ENCODE results near the gene SH2D4B. TPM values are rescaled to one million over a fixed set of nuclear protein-coding genes. Genes with fewer than 3 reads are reported as not detected.

The SH2D4B gene
- polyA plus RNA-seq, 1 experiment, result not detected

- no peak for DNase-seq (ENCODE audit: low read depth)
- CTCF ChIA-PET, result interaction anchor here (1.0 to 1.7 kb wide), 2 partner anchors 12 to 25 kb away, joined by 3 to 6 read pairs; no protein-coding TSS in a partner anchor
- POLR2A ChIA-PET, result no interaction called here
- no peak for TF ChIP-seq CTCF (IDR thresholded peaks at IDR 0.05; ENCODE audit: insufficient read depth, low read depth, low read length)
- no peaks in the 10 kb centered on the region for H3K27me3 ChIP-seq (ENCODE audit: control insufficient read depth, insufficient read depth, low read length)
- H3K36me3 ChIP-seq (ENCODE audit: control insufficient read depth, insufficient read depth, low read length), result no peaks in the 10 kb centered on the region
- H3K4me3 ChIP-seq (ENCODE audit: low read depth, low read length), result no peak overlapping the region
Measured at GRCh38 chr10:80674809-80675208, 137.1 kb downstream of the SH2D4B start.

- H3K36me3 ChIP-seq (ENCODE audit: control insufficient read depth, insufficient read depth, low read length), result no peaks in the 10 kb centered on the region
- ChIA-PET POLR2A (no interaction called here), CTCF (interaction anchor here (1.4 kb wide), 1 partner anchor 19 kb away, joined by 4 read pairs; no protein-coding TSS in a partner anchor)
- no peak overlapping the region for H3K4me3 ChIP-seq (ENCODE audit: low read depth, low read length)
- DNase-seq (ENCODE audit: low read depth), result no peak
- H3K27me3 ChIP-seq (ENCODE audit: control insufficient read depth, insufficient read depth, low read length), result no peaks in the 10 kb centered on the region
- no peak for TF ChIP-seq CTCF (IDR thresholded peaks at IDR 0.05; ENCODE audit: insufficient read depth, low read depth, low read length)
Measured at GRCh38 chr10:80681142-80681541, 143.4 kb downstream of the SH2D4B start.

GRCh38 chr10:80684259-80684658 lies 146.6 kb downstream of the SH2D4B start:
- TF ChIP-seq CTCF (IDR thresholded peaks at IDR 0.05; ENCODE audit: insufficient read depth, low read depth, low read length), result no peak
- H3K36me3 ChIP-seq (ENCODE audit: control insufficient read depth, insufficient read depth, low read length), result no peaks in the 10 kb centered on the region
- ChIA-PET POLR2A (no interaction called here), CTCF (interaction anchor here (0.9 to 2.2 kb wide), 3 partner anchors 15 to 21 kb away, joined by 5 to 10 read pairs (median 5); no protein-coding TSS in a partner anchor)
- no peaks in the 10 kb centered on the region for H3K27me3 ChIP-seq (ENCODE audit: control insufficient read depth, insufficient read depth, low read length)
- DNase-seq (ENCODE audit: low read depth), result no peak
- no peak overlapping the region for H3K4me3 ChIP-seq (ENCODE audit: low read depth, low read length)

- no peak for TF ChIP-seq CTCF (IDR thresholded peaks at IDR 0.05; ENCODE audit: insufficient read depth, low read depth, low read length)
- no peaks in the 10 kb centered on the region for H3K36me3 ChIP-seq (ENCODE audit: control insufficient read depth, insufficient read depth, low read length)
- ChIA-PET CTCF (interaction anchor here (1.2 to 2.2 kb wide), 2 partner anchors 16 to 22 kb away, joined by 5 read pairs; no protein-coding TSS in a partner anchor), POLR2A (no interaction called here)
- H3K27me3 ChIP-seq (ENCODE audit: control insufficient read depth, insufficient read depth, low read length), result no peaks in the 10 kb centered on the region
- H3K4me3 ChIP-seq (ENCODE audit: low read depth, low read length), result no peak overlapping the region
- no peak for DNase-seq (ENCODE audit: low read depth)
Measured at GRCh38 chr10:80685355-80685754, 147.7 kb downstream of the SH2D4B start.

- H3K36me3 ChIP-seq (ENCODE audit: control insufficient read depth, insufficient read depth, low read length), result no peaks in the 10 kb centered on the region
- CTCF ChIA-PET, result interaction anchor here (1.7 kb wide), 1 partner anchor 13 kb away, joined by 6 read pairs; no protein-coding TSS in a partner anchor
- no peak for TF ChIP-seq CTCF (IDR thresholded peaks at IDR 0.05; ENCODE audit: insufficient read depth, low read depth, low read length)
- no peaks in the 10 kb centered on the region for H3K27me3 ChIP-seq (ENCODE audit: control insufficient read depth, insufficient read depth, low read length)
- no peak for DNase-seq (ENCODE audit: low read depth)
- POLR2A ChIA-PET, result no interaction called here
- H3K4me3 ChIP-seq (ENCODE audit: low read depth, low read length), result no peak overlapping the region
Measured at GRCh38 chr10:80686734-80687475, 149.2 kb downstream of the SH2D4B start.

All from BJ (cell line).